ENCODE results near the gene RBBP7.

- TF ChIP-seq ZNF274 (IDR thresholded peaks at IDR 0.05; ENCODE audit: low read depth, low read length) (no peak), YY1 (IDR thresholded peaks at IDR 0.05; ENCODE audit: insufficient read depth, insufficient read length) (no peak)
Observed at GRCh38 chrX:16836371-16836770, 33.8 kb downstream of the RBBP7 start.

Measured in NT2/D1 (cell line).